Activated CD8-positive, alpha-beta T cell treated with anti-CD3 and anti-CD28 coated beads, Interleukin-2, amount 10 ng/mL, durations not matched to agents 7 days and 5 days (primary cell): ENCODE data around the gene MYMX. TPM values are rescaled to one million over a fixed set of nuclear protein-coding genes. Genes with fewer than 3 reads are reported as not detected.
"Not testable (repeated sequence)": the region's sequence is repeated elsewhere in the genome, so short reads cannot be mapped to it uniquely, and the experiment has no call there.

Experiments used
- ATAC-seq: fragments of 150-1000 bp; cut with Tn5 transposase; one replicate; pipeline ENCODE4 v1.10.0; 2021; ENCODE audit warnings: moderate library complexity
- CTCF ChIA-PET: fragments of 350-600 bp; sonication (Branson Sonifier 250); formaldehyde crosslinking; loops from one replicate; lab custom pipeline; 2021; ENCODE audit warnings: antibody characterized with exemption; lab: Charles Lee
- POLR2A ChIA-PET: fragments of 350-600 bp; sonication (Branson Sonifier 250); formaldehyde crosslinking; loops from one replicate; lab custom pipeline; 2021; ENCODE audit warnings: antibody characterized with exemption; lab: Charles Lee
- DNase-seq: peaks from one replicate; pipeline ENCODE4 v3.0.0-alpha.2; 2020
- H3K27ac Mint-ChIP-seq: one replicate; pipeline ENCODE4 v1.8.0; 2021; ENCODE audit warnings: mild to moderate bottlenecking, mixed read lengths
- H3K27me3 Mint-ChIP-seq: one replicate; pipeline ENCODE4 v1.8.0; 2021; ENCODE audit warnings: low read depth, mixed read lengths
- H3K36me3 Mint-ChIP-seq: one replicate; pipeline ENCODE4 v1.8.0; 2021; ENCODE audit warnings: low read depth, mixed read lengths
- H3K4me1 Mint-ChIP-seq: one replicate; pipeline ENCODE4 v1.8.0; 2021; ENCODE audit warnings: low read depth, mixed read lengths
- H3K4me3 Mint-ChIP-seq: one replicate; pipeline ENCODE4 v1.8.0; 2021; ENCODE audit warnings: mild to moderate bottlenecking, mixed read lengths
- H3K9me3 Mint-ChIP-seq: one replicate; pipeline ENCODE4 v1.8.0; 2022; ENCODE audit warnings: mixed read lengths; ENCODE audit not compliant: insufficient read depth
- total RNA-seq, 2 experiments: library from RNA; stranded (reverse); gene quantifications; one replicate each; pipeline ENCODE4 v1.2.3, GENCODE V29; 2021

MYMX gene
- total RNA-seq, 2 experiments from 2014 or later: not detected

DNA sequence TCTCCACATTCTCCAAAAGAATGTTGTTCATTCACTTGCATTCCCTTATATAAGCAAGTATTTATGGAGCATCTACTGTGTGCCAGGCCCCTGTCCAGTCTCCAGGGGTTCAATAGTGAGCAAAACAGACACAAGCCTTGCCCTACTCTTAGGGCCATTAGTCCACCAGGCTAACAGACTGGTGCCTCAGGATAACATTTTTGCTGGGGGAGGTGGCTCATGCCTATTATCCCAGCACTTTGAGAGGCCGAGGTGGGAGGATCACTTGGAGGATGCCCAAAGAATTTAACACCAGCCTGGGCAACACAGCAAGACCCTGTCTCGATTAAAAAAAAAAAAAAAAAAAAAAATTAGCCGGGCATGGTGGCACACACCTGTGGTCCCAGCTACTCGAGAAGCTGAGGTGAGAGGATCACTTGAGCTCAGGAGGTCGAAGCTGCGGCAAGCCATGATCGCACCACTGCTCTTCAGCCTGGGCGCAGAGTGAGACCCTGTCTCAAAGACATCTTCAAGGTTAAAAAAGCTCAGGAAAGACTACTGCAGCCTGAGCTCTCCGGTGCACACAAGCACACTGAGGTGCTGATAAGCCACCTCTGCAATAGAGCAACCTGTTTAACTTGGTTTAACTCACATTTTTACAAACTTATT, 38.2 kb upstream of the MYMX start:
- ChIA-PET CTCF (interaction anchor here (0.8 to 1.4 kb wide), 4 partner anchors 9 to 86 kb away, joined by 3 to 4 read pairs (median 3); no protein-coding TSS in a partner anchor), POLR2A (no interaction called here)
- H3K27ac Mint-ChIP-seq: no peak overlapping the region
- ATAC-seq (no peak), DNase-seq (no peak)
- H3K9me3 Mint-ChIP-seq: no peaks in the 10 kb centered on the region
- H3K4me1 Mint-ChIP-seq: peaks cover 20% of the 10 kb centered on the region
- H3K4me3 Mint-ChIP-seq: no peak overlapping the region
- no peaks in the 10 kb centered on the region for H3K36me3 Mint-ChIP-seq
- peaks cover 11% of the 10 kb centered on the region for H3K27me3 Mint-ChIP-seq

DNA sequence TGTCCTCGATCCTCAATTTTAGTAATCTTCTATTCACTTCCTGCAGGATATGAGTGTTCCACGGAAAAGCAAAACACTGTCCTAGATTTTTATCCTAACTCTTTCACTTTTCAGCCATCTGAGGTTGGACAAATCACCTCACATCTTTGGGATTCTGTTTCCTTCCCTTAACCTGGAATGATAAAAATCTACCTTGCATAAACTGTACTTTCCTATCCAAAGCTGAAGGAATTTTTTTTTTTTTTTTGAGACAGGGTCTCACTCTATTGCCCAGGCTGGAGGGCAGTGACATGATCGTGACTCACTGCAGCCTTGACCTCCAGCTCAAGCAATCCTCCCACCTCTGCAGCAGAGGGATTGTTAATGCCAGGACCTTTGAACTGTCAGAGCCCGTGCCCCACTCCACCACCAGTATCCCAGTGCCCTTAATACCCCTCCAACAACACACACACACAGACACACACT, 37.6 kb upstream of the MYMX start:
- Mint-ChIP-seq H3K9me3 (no peaks in the 10 kb centered on the region), H3K36me3 (no peaks in the 10 kb centered on the region), H3K4me3 (no peak overlapping the region), H3K27ac (peak overlapping the region; percentile 0), H3K27me3 (peaks cover 11% of the 10 kb centered on the region), H3K4me1 (peaks cover 20% of the 10 kb centered on the region)
- DNase-seq (no peak), ATAC-seq (no peak)
- POLR2A ChIA-PET: no interaction called here
- CTCF ChIA-PET: interaction anchor here (0.8 to 2.2 kb wide), 3 partner anchors 58 to 86 kb away, joined by 3 to 7 read pairs (median 4); no protein-coding TSS in a partner anchor

DNA sequence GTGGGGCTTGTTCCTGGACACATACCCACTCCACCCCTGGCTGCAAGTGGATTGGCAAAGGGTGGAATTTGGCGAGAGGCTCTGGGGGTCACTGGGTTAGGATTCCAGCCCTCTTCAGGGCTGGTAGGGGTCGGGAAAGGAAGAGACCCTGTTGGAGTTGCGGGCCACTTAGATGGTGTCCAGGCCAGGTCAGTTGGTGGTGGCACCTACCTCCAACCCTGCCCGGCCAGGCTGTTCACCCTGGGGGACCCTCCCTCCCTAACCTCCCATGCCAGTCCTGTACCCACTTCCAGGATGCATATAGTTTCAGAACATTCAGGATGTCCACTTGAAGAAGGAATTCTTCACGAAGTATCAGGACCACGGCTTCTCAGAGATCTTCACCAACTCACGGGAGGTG, 37.1 kb upstream of the MYMX start:
- H3K27ac Mint-ChIP-seq: peak overlapping the region; percentile 0
- ATAC-seq (no peak), DNase-seq (no peak)
- POLR2A ChIA-PET: interaction anchor here (1.0 kb wide), 1 partner anchor 128 kb away, joined by 3 read pairs; no protein-coding TSS in a partner anchor
- peaks cover 20% of the 10 kb centered on the region for H3K4me1 Mint-ChIP-seq
- H3K4me3 Mint-ChIP-seq: no peak overlapping the region
- H3K9me3 Mint-ChIP-seq: no peaks in the 10 kb centered on the region
- H3K36me3 Mint-ChIP-seq: no peaks in the 10 kb centered on the region
- H3K27me3 Mint-ChIP-seq: peaks cover 9% of the 10 kb centered on the region
- CTCF ChIA-PET: interaction anchor here (2.2 kb wide), 1 partner anchor 58 kb away, joined by 7 read pairs; no protein-coding TSS in a partner anchor

DNA sequence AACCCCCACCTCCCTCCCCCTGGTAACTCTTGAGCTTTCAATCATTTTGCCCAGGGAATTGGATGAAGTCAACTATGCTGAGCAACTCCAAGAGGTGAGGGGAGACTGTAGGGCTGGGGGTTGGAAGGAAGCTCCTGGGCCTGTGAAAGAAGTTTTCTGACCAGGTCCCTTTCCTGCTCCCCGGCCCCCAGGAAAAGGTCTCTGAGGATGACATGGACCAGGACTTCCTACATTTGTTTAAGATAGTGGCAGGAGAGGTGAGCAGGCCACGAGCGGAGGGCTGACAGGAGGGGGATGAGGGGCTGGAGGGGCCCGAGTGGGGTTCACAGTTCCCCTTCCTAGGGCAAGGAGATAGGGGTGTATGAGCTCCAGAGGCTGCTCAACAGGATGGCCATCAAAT, 36.3 kb upstream of the MYMX start:
- Mint-ChIP-seq H3K27me3 (peaks cover 5% of the 10 kb centered on the region), H3K4me1 (peaks cover 20% of the 10 kb centered on the region), H3K4me3 (no peak overlapping the region), H3K27ac (no peak overlapping the region), H3K36me3 (no peaks in the 10 kb centered on the region), H3K9me3 (no peaks in the 10 kb centered on the region)
- ChIA-PET POLR2A (interaction anchor here (0.7 to 1.0 kb wide), 2 partner anchors 66 to 127 kb away, joined by 3 read pairs; partner anchors contain the start of gene HSP90AB1), CTCF (interaction anchor here (2.2 kb wide), 1 partner anchor 57 kb away, joined by 7 read pairs; no protein-coding TSS in a partner anchor)
- DNase-seq (no peak), ATAC-seq (peak; percentile 10)

DNA sequence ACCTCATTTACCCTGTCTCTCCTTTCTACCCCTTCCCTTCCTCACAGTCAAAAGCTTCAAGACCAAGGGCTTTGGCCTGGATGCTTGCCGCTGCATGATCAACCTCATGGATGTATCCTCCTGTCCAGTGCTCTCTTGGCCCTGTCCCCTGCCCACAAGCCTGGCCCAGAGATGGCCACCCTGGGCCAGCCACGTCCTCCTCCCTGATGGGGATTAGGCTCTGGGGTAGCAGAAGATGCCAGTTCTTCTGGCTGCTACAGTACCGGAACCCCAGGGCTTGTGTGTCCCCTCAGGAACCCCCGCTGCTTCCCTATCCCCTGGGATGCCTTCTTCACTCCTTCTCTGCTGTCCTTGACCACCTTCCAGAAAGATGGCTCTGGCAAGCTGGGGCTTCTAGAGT, 35.8 kb upstream of the MYMX start:
- ChIA-PET CTCF (interaction anchor here (2.2 kb wide), 1 partner anchor 57 kb away, joined by 7 read pairs; no protein-coding TSS in a partner anchor), POLR2A (interaction anchor here (0.7 to 1.0 kb wide), 2 partner anchors 66 to 127 kb away, joined by 3 read pairs; partner anchors contain the start of gene HSP90AB1)
- Mint-ChIP-seq H3K9me3 (no peaks in the 10 kb centered on the region), H3K27ac (no peak overlapping the region), H3K4me3 (no peak overlapping the region), H3K27me3 (peaks cover 4% of the 10 kb centered on the region), H3K36me3 (no peaks in the 10 kb centered on the region), H3K4me1 (peaks cover 22% of the 10 kb centered on the region)
- DNase-seq (no peak), ATAC-seq (peak; percentile 31)

DNA sequence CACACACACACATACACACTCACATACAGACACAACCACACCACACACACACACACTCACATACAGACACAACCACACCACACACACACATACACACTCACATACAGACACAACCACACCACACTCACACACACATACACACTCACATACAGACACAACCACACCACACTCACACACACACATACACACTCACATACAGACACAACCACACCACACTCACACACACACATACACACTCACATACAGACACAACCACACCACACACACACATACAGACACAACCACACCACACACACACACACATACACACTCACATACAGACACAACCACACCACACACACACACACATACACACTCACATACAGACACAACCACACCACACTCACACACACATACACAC, 34.9 kb upstream of the MYMX start:
- CTCF ChIA-PET, POLR2A ChIA-PET, H3K4me3 Mint-ChIP-seq, H3K36me3 Mint-ChIP-seq, DNase-seq, H3K27ac Mint-ChIP-seq, H3K9me3 Mint-ChIP-seq, H3K27me3 Mint-ChIP-seq, ATAC-seq: not testable (repeated sequence)
- peaks cover 19% of the 10 kb centered on the region for H3K4me1 Mint-ChIP-seq

DNA sequence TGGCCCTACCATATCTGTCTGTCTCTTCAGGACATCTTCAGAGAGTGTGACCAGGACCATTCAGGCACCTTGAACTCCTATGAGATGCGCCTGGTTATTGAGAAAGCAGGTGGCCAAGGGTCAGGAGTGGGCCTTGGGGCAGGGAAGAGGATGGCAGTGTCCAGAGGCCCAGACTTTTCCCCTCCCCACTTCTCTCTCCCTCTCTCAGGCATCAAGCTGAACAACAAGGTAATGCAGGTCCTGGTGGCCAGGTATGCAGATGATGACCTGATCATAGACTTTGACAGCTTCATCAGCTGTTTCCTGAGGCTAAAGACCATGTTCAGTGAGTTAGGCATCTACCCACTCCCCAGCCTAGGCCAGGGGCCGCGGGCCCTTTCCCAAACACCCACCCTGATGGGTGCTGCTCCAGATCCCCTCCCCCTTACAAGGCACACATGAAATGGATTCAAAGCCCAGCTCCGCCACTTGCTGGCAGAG, 33.8 kb upstream of the MYMX start:
- ATAC-seq (no peak), DNase-seq (no peak)
- peaks cover 7% of the 10 kb centered on the region for H3K4me1 Mint-ChIP-seq
- no peaks in the 10 kb centered on the region for H3K36me3 Mint-ChIP-seq
- ChIA-PET CTCF (interaction anchor here (1.1 kb wide), 1 partner anchor 39 kb away, joined by 3 read pairs; no protein-coding TSS in a partner anchor), POLR2A (interaction anchor here (0.6 kb wide), 1 partner anchor 12 kb away, joined by 5 read pairs; no protein-coding TSS in a partner anchor)
- H3K27ac Mint-ChIP-seq: no peak overlapping the region
- no peaks in the 10 kb centered on the region for H3K27me3 Mint-ChIP-seq
- H3K9me3 Mint-ChIP-seq: no peaks in the 10 kb centered on the region
- no peak overlapping the region for H3K4me3 Mint-ChIP-seq

DNA sequence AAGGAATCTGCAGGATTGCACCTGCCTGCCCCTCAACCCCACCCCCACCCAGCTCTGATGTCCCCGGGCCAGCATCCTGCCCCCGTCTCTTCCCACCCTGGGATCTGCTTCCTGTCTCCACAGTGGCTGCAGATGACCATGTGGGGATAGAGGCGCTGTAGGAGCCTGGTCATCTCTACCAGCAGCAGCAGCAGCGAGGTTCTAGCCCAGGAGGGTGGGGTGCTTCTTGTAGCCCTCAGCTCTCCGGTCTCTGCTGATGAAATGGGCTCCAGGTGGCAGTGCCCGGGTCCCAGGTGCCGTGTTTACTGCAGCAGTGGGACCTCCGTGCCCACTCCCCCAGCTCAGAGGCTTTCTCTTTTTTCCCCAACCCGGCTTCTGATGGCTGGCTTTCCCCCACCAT, 32.9 kb upstream of the MYMX start:
- POLR2A ChIA-PET: interaction anchor here (0.6 kb wide), 1 partner anchor 11 kb away, joined by 5 read pairs; no protein-coding TSS in a partner anchor
- ATAC-seq: no peak
- CTCF ChIA-PET: interaction anchor here (1.1 kb wide), 1 partner anchor 38 kb away, joined by 3 read pairs; no protein-coding TSS in a partner anchor
- no peaks in the 10 kb centered on the region for H3K27me3 Mint-ChIP-seq
- H3K4me1 Mint-ChIP-seq: peaks cover 7% of the 10 kb centered on the region
- H3K9me3 Mint-ChIP-seq: no peaks in the 10 kb centered on the region
- no peak for DNase-seq
- no peak overlapping the region for H3K27ac Mint-ChIP-seq
- H3K36me3 Mint-ChIP-seq: no peaks in the 10 kb centered on the region
- H3K4me3 Mint-ChIP-seq: no peak overlapping the region

DNA sequence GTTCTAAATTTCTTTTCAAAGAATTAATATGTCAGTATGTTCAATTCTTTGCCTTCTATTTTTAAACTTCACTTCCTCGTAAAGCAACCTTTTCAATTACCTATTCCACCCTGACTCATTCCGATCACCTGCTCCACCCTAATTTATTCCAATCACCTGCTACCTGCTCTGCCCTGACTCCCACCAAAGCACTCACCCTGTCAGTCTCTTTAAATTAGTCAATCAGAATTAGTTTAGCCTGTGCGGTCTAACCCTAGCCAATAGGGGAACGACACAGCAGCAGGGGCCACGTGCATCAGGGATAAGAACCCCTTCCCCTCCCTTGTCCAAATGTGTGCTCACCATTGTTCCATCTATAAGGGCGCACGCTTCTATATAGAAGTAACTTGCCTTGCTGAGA, 31.4 kb upstream of the MYMX start:
- CTCF ChIA-PET: interaction anchor here (2.6 kb wide), 1 partner anchor 13 kb away, joined by 13 read pairs; no protein-coding TSS in a partner anchor
- H3K4me3 Mint-ChIP-seq, H3K9me3 Mint-ChIP-seq, H3K27me3 Mint-ChIP-seq, H3K36me3 Mint-ChIP-seq, DNase-seq, H3K27ac Mint-ChIP-seq, H3K4me1 Mint-ChIP-seq, ATAC-seq: not testable (repeated sequence)
- POLR2A ChIA-PET: interaction anchor here (0.6 to 1.4 kb wide), 2 partner anchors 13 to 60 kb away, joined by 3 to 5 read pairs; no protein-coding TSS in a partner anchor

DNA sequence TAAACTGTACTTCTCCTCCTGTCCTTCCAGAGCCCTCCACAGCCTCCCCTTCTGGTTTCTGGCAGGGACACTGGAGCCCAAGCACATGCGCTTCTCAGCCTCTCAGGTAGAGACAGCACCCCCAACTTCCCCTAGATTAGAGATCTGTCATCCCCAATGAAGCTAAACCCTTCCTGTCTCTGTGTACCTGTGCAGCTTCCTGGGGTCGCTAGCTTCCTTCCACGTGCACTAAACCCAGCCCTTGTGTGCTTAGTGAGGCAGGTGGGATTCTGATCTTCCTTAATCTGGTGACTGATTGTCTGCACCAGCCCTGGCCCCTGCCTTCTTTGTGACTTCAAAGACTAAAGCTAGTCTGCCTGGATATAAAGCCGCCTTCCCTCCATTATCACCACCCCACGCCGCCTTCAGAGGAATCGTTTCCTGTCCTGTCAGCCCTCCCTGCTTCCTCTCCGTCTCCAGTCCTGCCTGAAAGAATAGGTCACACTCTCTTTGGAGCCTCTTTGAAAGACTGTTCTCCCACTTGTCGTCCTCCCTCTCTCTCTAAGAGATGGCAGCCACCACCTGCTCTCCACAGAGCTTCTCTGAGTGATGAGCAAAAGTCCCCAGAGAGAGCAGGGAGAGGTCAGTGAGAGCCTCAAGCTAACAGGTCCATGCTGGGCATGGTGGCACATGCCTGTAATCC, 30.6 kb upstream of the MYMX start:
- DNase-seq (no peak), ATAC-seq (peak; percentile 46)
- Mint-ChIP-seq H3K36me3 (no peaks in the 10 kb centered on the region), H3K4me1 (peaks cover 7% of the 10 kb centered on the region), H3K27me3 (peaks cover 5% of the 10 kb centered on the region), H3K27ac (peak overlapping the region; percentile 58), H3K4me3 (no peak overlapping the region), H3K9me3 (no peaks in the 10 kb centered on the region)
- POLR2A ChIA-PET: interaction anchor here (0.6 to 1.4 kb wide), 2 partner anchors 12 to 60 kb away, joined by 3 to 5 read pairs; no protein-coding TSS in a partner anchor
- CTCF ChIA-PET: interaction anchor here (2.6 kb wide), 1 partner anchor 14 kb away, joined by 13 read pairs; no protein-coding TSS in a partner anchor

DNA sequence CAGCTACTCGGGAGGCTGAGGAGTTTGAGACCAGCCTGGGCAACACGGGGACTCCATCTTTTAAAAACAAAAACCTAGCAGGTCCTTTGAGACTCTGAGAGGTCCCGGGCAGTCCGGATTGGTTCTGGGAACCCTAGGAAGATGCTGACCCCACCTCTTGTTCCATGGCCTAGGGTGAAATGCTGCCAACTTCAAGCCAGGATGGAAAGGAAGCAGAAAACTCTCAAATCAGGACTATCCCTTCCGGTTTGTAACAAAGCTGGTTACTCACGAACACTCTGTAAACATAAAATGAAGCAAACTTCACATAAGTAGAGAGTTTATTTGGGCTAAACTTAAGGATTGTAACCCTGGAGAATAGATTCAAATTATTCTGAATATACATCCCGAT, 30.1 kb upstream of the MYMX start:
- DNase-seq (no peak), ATAC-seq (no peak)
- H3K27me3 Mint-ChIP-seq: peaks cover 5% of the 10 kb centered on the region
- peaks cover 7% of the 10 kb centered on the region for H3K4me1 Mint-ChIP-seq
- POLR2A ChIA-PET: interaction anchor here (1.4 kb wide), 1 partner anchor 59 kb away, joined by 3 read pairs; no protein-coding TSS in a partner anchor
- no peak overlapping the region for H3K27ac Mint-ChIP-seq
- H3K4me3 Mint-ChIP-seq: no peak overlapping the region
- H3K36me3 Mint-ChIP-seq: no peaks in the 10 kb centered on the region
- CTCF ChIA-PET: interaction anchor here (2.6 kb wide), 1 partner anchor 14 kb away, joined by 13 read pairs; no protein-coding TSS in a partner anchor
- H3K9me3 Mint-ChIP-seq: no peaks in the 10 kb centered on the region
